IMR-90 (cell line): Measurements from ENCODE around the gene HCFC1. TPM values are rescaled to one million over a fixed set of nuclear protein-coding genes. Genes with fewer than 3 reads are reported as not detected.

ENCODE experiments used
- ATAC-seq: fragments of 200-7000 bp; cut with Tn5 transposase; 2 replicates; pipeline ENCODE4 v1.9.1; 2020; ENCODE audit warnings: low read depth, mild to moderate bottlenecking, moderate library complexity
- BruUV-seq: library from RNA; stranded (reverse); fragments of 400-500 nt; replicated peaks from 2 replicates; lab custom pipeline; 2021; lab: Mats Ljungman, UMichigan
- CTCF ChIA-PET: fragments of 300-600 bp; formaldehyde crosslinking; extraction: SDS; loops from one replicate; lab custom pipeline; 2021; ENCODE audit warnings: antibody characterized with exemption; lab: Yijun Ruan, JAX
- POLR2A ChIA-PET: fragments of 300-600 bp; sonication (Branson Sonifier 250); formaldehyde crosslinking; loops from one replicate; lab custom pipeline; 2022; ENCODE audit warnings: antibody characterized with exemption; ENCODE audit not compliant: unreplicated experiment; lab: Charles Lee
- DNase-seq: peaks from one replicate; pipeline ENCODE4 v3.0.0; 2013
- H2AFZ ChIP-seq: replicated peaks from 2 replicates; pipeline ENCODE3; 2013; ENCODE audit warnings: low read length, mild to moderate bottlenecking; ENCODE audit not compliant: poor library complexity
- H2AK5ac ChIP-seq: 2 replicates; pipeline ENCODE4 v1.6.1; 2013; ENCODE audit warnings: low read depth, low read length, inconsistent platforms
- H2AK9ac ChIP-seq: replicated peaks from 2 replicates; pipeline ENCODE3; 2013; ENCODE audit warnings: mild to moderate bottlenecking, low read depth, low read length, moderate library complexity; ENCODE audit not compliant: poor library complexity
- H2BK120ac ChIP-seq: 2 replicates; pipeline ENCODE4 v1.6.1; 2013; ENCODE audit warnings: low read depth, low read length, inconsistent platforms
- H2BK15ac ChIP-seq: 3 replicates; pipeline ENCODE4 v1.6.1; 2013; ENCODE audit warnings: low read depth, low read length, inconsistent platforms
- H2BK20ac ChIP-seq: 2 replicates; pipeline ENCODE4 v1.6.1; 2013; ENCODE audit warnings: low read depth, mild to moderate bottlenecking, inconsistent platforms, low read length, moderate library complexity
- H2BK5ac ChIP-seq: 2 replicates; pipeline ENCODE4 v1.6.1; 2013; ENCODE audit warnings: mild to moderate bottlenecking, low read depth, low read length, inconsistent platforms; ENCODE audit not compliant: poor library complexity, severe bottlenecking
- H3K14ac ChIP-seq: replicated peaks from 2 replicates; pipeline ENCODE4 v1.6.1; 2013; ENCODE audit warnings: low read depth, low read length, inconsistent platforms
- H3K18ac ChIP-seq: 2 replicates; pipeline ENCODE4 v1.6.1; 2013; ENCODE audit warnings: low read depth, low read length, control low read depth
- H3K23ac ChIP-seq: 2 replicates; pipeline ENCODE4 v1.6.1; 2013; ENCODE audit warnings: low read depth, low read length, inconsistent platforms
- H3K27ac ChIP-seq: 2 replicates; pipeline ENCODE4 v1.5.1; 2013; ENCODE audit warnings: mild to moderate bottlenecking, control low read depth, low read length; ENCODE audit not compliant: insufficient read depth
- H3K27me3 ChIP-seq: 2 replicates; pipeline ENCODE4 v1.6.1; 2013; ENCODE audit warnings: low read length; ENCODE audit not compliant: control insufficient read depth, insufficient read depth
- H3K36me3 ChIP-seq: 2 replicates; pipeline ENCODE4 v1.6.1; 2013; ENCODE audit warnings: low read length, mixed read lengths; ENCODE audit not compliant: control insufficient read depth, insufficient read depth
- H3K4ac ChIP-seq: 2 replicates; pipeline ENCODE4 v1.6.1; 2013; ENCODE audit warnings: low read depth, low read length, inconsistent platforms
- H3K4me1 ChIP-seq: 2 replicates; pipeline ENCODE4 v1.6.1; 2013; ENCODE audit warnings: low read length, mixed read lengths; ENCODE audit not compliant: control insufficient read depth, insufficient read depth
- H3K4me2 ChIP-seq: 2 replicates; pipeline ENCODE4 v1.6.1; 2013; ENCODE audit warnings: low read depth, mild to moderate bottlenecking, control low read depth, low read length, moderate library complexity
- H3K4me3 ChIP-seq: 2 replicates; pipeline ENCODE4 v1.5.1; 2013; ENCODE audit warnings: low read depth, mild to moderate bottlenecking, control low read depth, low read length, moderate library complexity; ENCODE audit not compliant: insufficient read depth
- H3K56ac ChIP-seq: 2 replicates; pipeline ENCODE4 v1.6.1; 2013; ENCODE audit warnings: low read length, inconsistent platforms; ENCODE audit not compliant: insufficient read depth; ENCODE audit errors: extremely low read depth
- H3K79me1 ChIP-seq, 2 experiments: 2 replicates each; pipeline ENCODE4 v1.6.1; 2013; ENCODE audit warnings: low read length in 2 of 2, inconsistent platforms in 1 of 2, low read depth in 1 of 2
- H3K9ac ChIP-seq: 2 replicates; pipeline ENCODE4 v1.6.1; 2013; ENCODE audit warnings: low read depth, low read length, control low read depth
- H3K9me1 ChIP-seq: 2 replicates; pipeline ENCODE4 v1.6.1; 2013; ENCODE audit warnings: low read length, inconsistent platforms; ENCODE audit not compliant: insufficient read depth
- H3K9me3 ChIP-seq: 2 replicates; pipeline ENCODE4 v1.6.1; 2013; ENCODE audit warnings: low read length; ENCODE audit not compliant: control insufficient read depth, insufficient read depth
- H4K20me1 ChIP-seq: 2 replicates; pipeline ENCODE4 v1.6.1; 2013; ENCODE audit warnings: low read length, inconsistent platforms; ENCODE audit not compliant: insufficient read depth
- H4K5ac ChIP-seq: 2 replicates; pipeline ENCODE4 v1.6.1; 2013; ENCODE audit warnings: mild to moderate bottlenecking, low read depth, low read length, control low read depth
- H4K8ac ChIP-seq, 2 experiments: 2 replicates each; pipeline ENCODE4 v1.6.1; 2013; ENCODE audit warnings: low read depth in 2 of 2, low read length in 2 of 2, control low read depth in 1 of 2, inconsistent platforms in 1 of 2
- H4K91ac ChIP-seq: 2 replicates; pipeline ENCODE4 v1.6.1; 2013; ENCODE audit warnings: low read depth, low read length, inconsistent platforms; ENCODE audit not compliant: insufficient read depth
- BHLHE40 ChIP-seq: fragments of 150-350 bp; IDR thresholded peaks from 2 replicates; pipeline ENCODE4 v1.6.1; 2016; ENCODE audit warnings: mild to moderate bottlenecking, low read depth, low read length
- CEBPB ChIP-seq: IDR thresholded peaks from 2 replicates; pipeline ENCODE4 v1.6.1; 2012; ENCODE audit warnings: low read depth, low read length, improper control_type of control experiment
- CHD1 ChIP-seq: IDR thresholded peaks from 2 replicates; pipeline ENCODE4 v1.6.1; 2012; ENCODE audit warnings: low read depth, low read length, improper control_type of control experiment
- CTCF ChIP-seq: conservative IDR thresholded peaks from 2 replicates; pipeline ENCODE4 v1.5.1; 2012; ENCODE audit warnings: mild to moderate bottlenecking, low read depth, low read length, improper control_type of control experiment
- ELK1 ChIP-seq: fragments of 150-350 bp; IDR thresholded peaks from 2 replicates; pipeline ENCODE4 v1.6.1; 2016; ENCODE audit warnings: low read depth, mild to moderate bottlenecking, low read length, moderate library complexity, borderline replicate concordance
- FOS ChIP-seq: fragments of 150-350 bp; IDR thresholded peaks from 2 replicates; pipeline ENCODE4 v1.6.1; 2016; ENCODE audit warnings: low read depth, low read length
- MAFK ChIP-seq: IDR thresholded peaks from 2 replicates; pipeline ENCODE4 v1.6.1; 2012; ENCODE audit warnings: low read depth, low read length, improper control_type of control experiment
- MAZ ChIP-seq: IDR thresholded peaks from 2 replicates; pipeline ENCODE4 v1.6.1; 2012; ENCODE audit warnings: low read depth, mild to moderate bottlenecking, low read length, improper control_type of control experiment, moderate library complexity, borderline replicate concordance
- MXI1 ChIP-seq: IDR thresholded peaks from 2 replicates; pipeline ENCODE4 v1.6.1; 2012; ENCODE audit warnings: low read depth, mild to moderate bottlenecking, low read length, moderate library complexity, borderline replicate concordance
- NFE2L2 ChIP-seq: fragments of 150-350 bp; IDR thresholded peaks from 2 replicates; pipeline ENCODE4 v1.6.1; 2016; ENCODE audit warnings: low read depth, mild to moderate bottlenecking, low read length
- POLR2A ChIP-seq: IDR thresholded peaks from 2 replicates; pipeline ENCODE4 v1.6.1; 2012; ENCODE audit warnings: mild to moderate bottlenecking, low read depth, low read length
- RAD21 ChIP-seq: IDR thresholded peaks from 2 replicates; pipeline ENCODE4 v1.6.1; 2012; ENCODE audit warnings: low read length, improper control_type of control experiment
- RCOR1 ChIP-seq: IDR thresholded peaks from 2 replicates; pipeline ENCODE4 v1.6.1; 2012; ENCODE audit warnings: mild to moderate bottlenecking, low read length, improper control_type of control experiment; ENCODE audit not compliant: insufficient replicate concordance
- RFX5 ChIP-seq: IDR thresholded peaks from 2 replicates; pipeline ENCODE4 v1.8.0; 2012; ENCODE audit warnings: low read depth, mild to moderate bottlenecking, low read length, moderate library complexity
- SMC3 ChIP-seq: fragments of 150-350 bp; IDR thresholded peaks from 2 replicates; pipeline ENCODE4 v1.6.1; 2016; ENCODE audit warnings: low read depth, mild to moderate bottlenecking, antibody characterized with exemption, low read length, moderate library complexity
- USF2 ChIP-seq: fragments of 150-350 bp; IDR thresholded peaks from 2 replicates; pipeline ENCODE4 v1.6.1; 2017; ENCODE audit warnings: mild to moderate bottlenecking, antibody characterized with exemption, low read length, low read depth
- WGBS, 2 experiments: methylation state at CpG; one replicate each; pipeline versions ENCODE4 v1.1.5 to v1.1.7; 2013; ENCODE audit warnings: missing lambda C conversion rate in 2 of 2; ENCODE audit not compliant: insufficient read length in 1 of 2; ENCODE audit errors: extremely low coverage in 2 of 2; 5-methylcytosine and 5-hydroxymethylcytosine counted together
- dilution Hi-C: fragments of 300-500 bp; cut with HindIII; formaldehyde crosslinking; loops from one replicate; pipeline ENCODE4 v1.14.3; 2018; ENCODE audit warnings: low sequenced_read_pairs; ENCODE audit not compliant: unreplicated experiment
- in situ Hi-C: fragments of 300-500 bp; cut with MboI; formaldehyde crosslinking; loops from 3 replicates; pipeline ENCODE4 v1.14.3; 2019; ENCODE audit warnings: low sequenced_read_pairs, inconsistent platforms, mixed read lengths
- intact Hi-C: fragments of 100-400 bp; cut with micrococcal nuclease; formaldehyde crosslinking; loops from 2 replicates; pipeline ENCODE4 v1.10.0; 2022
- polyA plus RNA-seq, 3 experiments: library from polyadenylated mRNA; depleted of rRNA; stranded (reverse); fragments of >200 nt; gene quantifications; 2 replicates each; pipeline ENCODE4 v1.2.3, GENCODE V29; 2012; ENCODE audit warnings: low replicate concordance in 1 of 3
- total RNA-seq: library from RNA; depleted of rRNA; stranded (reverse); fragments of >200 nt; gene quantifications from 2 replicates; pipeline ENCODE4 v1.2.3, GENCODE V29; 2012

The HCFC1 gene
- total and polyA plus RNA-seq, 2 of the 4 experiments (the other 2 are of a cell fraction): 3.2 to 17.6 TPM

GRCh38 chrX:153909980-153910360, 61.6 kb downstream of the HCFC1 start:
- ATAC-seq (no peak), DNase-seq (no peak)
- ChIA-PET POLR2A (no interaction called here), CTCF (no interaction called here)
- Histone ChIP-seq H2BK120ac (no peak overlapping the region), H2BK5ac (no peak overlapping the region), H3K9me3 (no peaks in the 10 kb centered on the region; the same call in 1 of the 2 replicates), H3K4me3 (no peak overlapping the region), H3K79me1 (no peaks in the 10 kb centered on the region), H2AK5ac (no peak overlapping the region), H3K27ac (no peak overlapping the region), H3K4me2 (no peak overlapping the region), H3K14ac (no peak overlapping the region), H2AK9ac (no peak overlapping the region), H2AFZ (no peak overlapping the region), H3K27me3 (peaks cover 13% of the 10 kb centered on the region), H3K4me1 (no peaks in the 10 kb centered on the region), H4K8ac (no peak overlapping the region), H3K18ac (no peak overlapping the region), H3K36me3 (no peaks in the 10 kb centered on the region), H3K4ac (no peak overlapping the region), H2BK20ac (no peak overlapping the region), H3K9ac (no peak overlapping the region), H3K9me1 (no peaks in the 10 kb centered on the region), H3K23ac (no peak overlapping the region), H4K91ac (no peak overlapping the region), H2BK15ac (no peak overlapping the region), H4K5ac (no peak overlapping the region), H3K56ac (no peak overlapping the region), H4K20me1 (no peaks in the 10 kb centered on the region)
- intact Hi-C loops (no loop called here), in situ Hi-C loops (loop anchor here (25.0 kb wide), 1 partner anchor 948 kb away; no protein-coding TSS in a partner anchor), dilution Hi-C loops (no loop called here)
- no peak for TF ChIP-seq MXI1
- TF ChIP-seq CEBPB: no peak
- TF ChIP-seq MAFK: no peak
- TF ChIP-seq USF2: no peak
- TF ChIP-seq ELK1: no peak
- no peak for TF ChIP-seq NFE2L2
- TF ChIP-seq FOS: no peak
- no peak for TF ChIP-seq RAD21
- no peak for TF ChIP-seq RCOR1
- TF ChIP-seq MAZ: no peak
- TF ChIP-seq SMC3: no peak
- no peak for TF ChIP-seq POLR2A
- TF ChIP-seq CTCF: no peak
- no peak for TF ChIP-seq CHD1
- no peak for TF ChIP-seq RFX5
- no peak for TF ChIP-seq BHLHE40
- 85% methylated on average over 15 of the region's 25 CpGs; no CpG with 5 or more reads in 1 of the 2 experiments for WGBS, 2 experiments
- BruUV-seq: no TSS peak
